ENCODE results near the gene ING3. TPM values are rescaled to one million over a fixed set of nuclear protein-coding genes. Genes with fewer than 3 reads are reported as not detected.

Gene ING3
- total and polyA plus RNA-seq, 9 of the 15 experiments (the other 6 are each of a cell fraction or from before 2014, with no cell fraction given), result 22.8 to 233 (median 50.4) TPM

DNA sequence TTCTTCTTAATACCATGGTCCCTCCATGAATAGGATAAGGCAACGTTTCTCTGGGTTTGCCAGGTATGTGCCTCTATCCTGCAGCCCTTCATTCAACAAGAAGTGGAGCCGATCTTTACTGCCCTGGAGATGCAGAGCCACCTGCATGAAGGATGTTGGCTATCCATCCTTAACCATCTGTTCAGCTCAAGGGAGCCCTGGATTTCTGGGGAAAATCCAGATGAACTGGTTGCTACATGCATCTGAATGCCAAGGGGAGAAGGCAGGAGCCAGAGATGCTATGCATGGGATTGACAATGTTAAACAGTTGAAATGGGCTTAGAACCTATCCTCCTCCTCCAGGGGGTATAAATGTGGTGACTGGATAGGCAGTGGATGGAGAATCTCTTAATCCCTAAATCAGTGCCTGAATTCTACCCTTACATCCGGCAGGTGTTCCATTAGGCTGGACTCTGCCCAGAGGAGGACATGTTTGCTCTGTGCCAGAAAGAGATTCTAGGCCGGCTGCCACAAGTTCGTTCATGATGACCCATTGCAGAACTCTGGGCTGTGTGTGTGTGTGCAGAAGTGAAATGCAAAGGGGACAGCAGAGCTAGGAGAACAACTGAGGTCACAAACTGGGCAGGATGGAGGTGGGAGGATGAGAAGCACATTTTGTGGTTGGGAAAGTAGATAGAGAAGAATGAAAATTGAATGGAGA, 53.6 kb downstream of the ING3 start:
- FAIRE-seq (no peak), DNase-seq (ENCODE audit: extremely low read depth in 1 of 4, low spot score in 3 of 4) (no peak), ATAC-seq (no peak)
- no peak overlapping the region for H3K4me3 ChIP-seq
- peaks cover 5% of the 10 kb centered on the region; the same call in 1 of the 2 replicates for H4K20me1 ChIP-seq (replicated peaks; ENCODE audit: control insufficient read depth, insufficient read depth, low read length)
- peaks cover 100% of the 10 kb centered on the region for H3K79me2 ChIP-seq (ENCODE audit: control insufficient read depth, insufficient read depth, low read length)
- no peak overlapping the region for H2AFZ ChIP-seq (ENCODE audit: low read depth, low read length)
- H3K9me1 ChIP-seq (ENCODE audit: control insufficient read depth, insufficient read depth, low read length), result no peaks in the 10 kb centered on the region
- H3K36me3 ChIP-seq (ENCODE audit: control insufficient read depth, insufficient read depth, low read length), result peaks cover 94% of the 10 kb centered on the region
- H3K4me1 ChIP-seq (replicated peaks in 1 of 2; ENCODE audit: control insufficient read depth in 2 of 2, insufficient read depth in 2 of 2, low read length in 2 of 2), result peaks cover 24 to 73% of the 10 kb centered on the region in 2 experiments
- no TSS peak for BruUV-seq (replicated peaks)
- H3K27me3 ChIP-seq (ENCODE audit: control insufficient read depth in 2 of 2, insufficient read depth in 2 of 2, low read length in 2 of 2), result no peaks in the 10 kb centered on the region
- no peak overlapping the region for H3K27ac ChIP-seq (ENCODE audit: extremely low read depth, low read depth, low read length)
- intact Hi-C loops (cut with micrococcal nuclease) (no loop called here), in situ Hi-C loops (cut with MboI) (no loop called here)
- CTCF ChIA-PET (ENCODE audit: low intra/inter-chr PET ratio), result no interaction called here
- H3K4me2 ChIP-seq (ENCODE audit: insufficient read depth, low read length), result peak overlapping the region; percentile 12
- H3K9ac ChIP-seq (ENCODE audit: insufficient read depth in 1 of 2, low read depth in 2 of 2, low read length in 2 of 2), result no peak overlapping the region
- POLR2A ChIA-PET, result interaction anchor here (2.1 kb wide), 1 partner anchor 13 kb away, joined by 9 read pairs; no protein-coding TSS in a partner anchor
- WGBS (ENCODE audit: insufficient coverage, low coverage, missing lambda C conversion rate), result 74% methylated on average over 5 of the region's 5 CpGs
- no peaks in the 10 kb centered on the region for H3K9me3 ChIP-seq (replicated peaks; ENCODE audit: control insufficient read depth, insufficient read depth, low read depth, low read length)
- TF ChIP-seq MECOM (CRISPR knock-in tag; IDR thresholded peaks at IDR 0.05), result 0 out of 2 replicates have a peak, but pooled peaks have one; percentile 21
- no peak for TF ChIP-seq GABPB1 (CRISPR knock-in tag; IDR thresholded peaks at IDR 0.05)
- TF ChIP-seq RBFOX2 (IDR thresholded peaks at IDR 0.05; ENCODE audit: low read depth, low read length), result peak; percentile 3; the same call in 1 of the 2 replicates
- TF ChIP-seq LCOR (CRISPR knock-in tag; IDR thresholded peaks at IDR 0.05), result 0 out of 2 replicates have a peak, but pooled peaks have one; percentile 26
- TF ChIP-seq DMBX1 (CRISPR knock-in tag; IDR thresholded peaks at IDR 0.05; ENCODE audit: borderline replicate concordance), result no peak
- TF ChIP-seq, protein P1, sequence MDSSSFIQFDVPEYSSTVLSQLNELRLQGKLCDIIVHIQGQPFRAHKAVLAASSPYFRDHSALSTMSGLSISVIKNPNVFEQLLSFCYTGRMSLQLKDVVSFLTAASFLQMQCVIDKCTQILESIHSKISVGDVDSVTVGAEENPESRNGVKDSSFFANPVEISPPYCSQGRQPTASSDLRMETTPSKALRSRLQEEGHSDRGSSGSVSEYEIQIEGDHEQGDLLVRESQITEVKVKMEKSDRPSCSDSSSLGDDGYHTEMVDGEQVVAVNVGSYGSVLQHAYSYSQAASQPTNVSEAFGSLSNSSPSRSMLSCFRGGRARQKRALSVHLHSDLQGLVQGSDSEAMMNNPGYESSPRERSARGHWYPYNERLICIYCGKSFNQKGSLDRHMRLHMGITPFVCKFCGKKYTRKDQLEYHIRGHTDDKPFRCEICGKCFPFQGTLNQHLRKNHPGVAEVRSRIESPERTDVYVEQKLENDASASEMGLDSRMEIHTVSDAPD (CRISPR knock-in tag; IDR thresholded peaks at IDR 0.05), result no peak
- no peak for TF ChIP-seq CLOCK (CRISPR knock-in tag; IDR thresholded peaks at IDR 0.05; ENCODE audit: borderline replicate concordance)
- no peak for TF ChIP-seq SMAD1 (IDR thresholded peaks at IDR 0.05; ENCODE audit: low read depth, low read length, partially characterized antibody)
- no peak for TF ChIP-seq ZNF212 (CRISPR knock-in tag; IDR thresholded peaks at IDR 0.05)
- TF ChIP-seq POLR2A (conservative IDR thresholded peaks at IDR 0.05), result peak; percentile 22; the same call in 1 of the 2 replicates
- TF ChIP-seq KDM1A (IDR thresholded peaks at IDR 0.05), result peak in 1 of 2 experiments; percentile 36; a peak in 1 of 4 replicates
- no peak for TF ChIP-seq NELFE (IDR thresholded peaks at IDR 0.05; ENCODE audit: insufficient read depth, insufficient read length)
- no peak for TF ChIP-seq ELF1 (tag; IDR thresholded peaks at IDR 0.05)
- no peak for TF ChIP-seq NFATC3 (IDR thresholded peaks at IDR 0.05)
- peak; percentile 53; the same call in 1 of the 2 replicates for TF ChIP-seq POLR2AphosphoS2 (IDR thresholded peaks at IDR 0.05; ENCODE audit: low read length)
- no peak for TF ChIP-seq PTRF (tag; IDR thresholded peaks at IDR 0.05)
- 0 out of 4 replicates have a peak, but pooled peaks of 1 of the 2 experiments have one; percentile 26 for TF ChIP-seq MAZ (CRISPR knock-in tag; conservative IDR thresholded peaks at IDR 0.05 in 1 of 2, IDR thresholded peaks at IDR 0.05 in 1 of 2)
- TF ChIP-seq ZFP91 (CRISPR knock-in tag; IDR thresholded peaks at IDR 0.05), result peak; percentile 40; the same call in 1 of the 2 replicates
